Measurements from ENCODE around the gene SIRT4.
"Not testable (repeated sequence)": the region's sequence is repeated elsewhere in the genome, so short reads cannot be mapped to it uniquely, and the experiment has no call there.

Gene SIRT4, protein sequence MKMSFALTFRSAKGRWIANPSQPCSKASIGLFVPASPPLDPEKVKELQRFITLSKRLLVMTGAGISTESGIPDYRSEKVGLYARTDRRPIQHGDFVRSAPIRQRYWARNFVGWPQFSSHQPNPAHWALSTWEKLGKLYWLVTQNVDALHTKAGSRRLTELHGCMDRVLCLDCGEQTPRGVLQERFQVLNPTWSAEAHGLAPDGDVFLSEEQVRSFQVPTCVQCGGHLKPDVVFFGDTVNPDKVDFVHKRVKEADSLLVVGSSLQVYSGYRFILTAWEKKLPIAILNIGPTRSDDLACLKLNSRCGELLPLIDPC

DNA sequence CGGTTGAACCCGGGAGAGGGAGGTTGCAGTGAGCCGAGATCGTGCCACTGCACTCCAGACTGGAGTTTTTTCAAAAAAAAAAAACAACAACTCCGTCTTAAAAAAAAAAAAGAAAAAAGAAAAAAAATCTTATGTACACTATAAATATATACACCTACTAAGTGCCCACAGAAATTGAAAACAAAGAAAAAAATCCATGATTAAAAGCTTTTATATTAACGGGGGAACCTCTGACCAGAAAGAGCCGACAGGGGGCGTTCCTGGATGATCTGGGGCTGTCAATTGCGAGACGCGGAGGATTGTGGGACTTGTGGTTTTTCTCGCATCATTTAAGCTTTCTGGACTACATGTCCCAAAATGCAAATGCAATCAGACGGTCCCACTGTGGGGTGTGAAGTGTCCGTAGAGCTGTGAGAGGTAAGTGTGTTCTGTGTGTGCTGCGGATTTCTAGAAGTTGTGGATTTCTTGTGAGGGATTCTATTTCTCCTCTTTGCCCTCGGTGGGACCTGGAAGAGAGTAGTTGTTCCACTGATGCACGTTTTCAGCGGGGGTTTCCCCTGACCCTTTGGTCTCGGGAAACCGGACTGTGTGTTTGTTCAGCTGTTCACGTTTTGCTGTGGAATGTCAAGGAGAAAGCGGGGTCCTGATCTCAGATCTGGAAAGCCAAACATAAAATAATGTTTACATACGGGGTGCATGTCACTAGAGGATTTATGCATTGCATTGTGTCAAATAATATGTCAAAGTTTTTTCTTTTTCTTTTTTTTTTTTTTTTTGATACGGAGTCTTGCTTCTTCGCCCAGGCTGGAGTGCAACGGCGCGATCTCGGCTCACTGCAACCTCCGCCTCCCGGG is at the start of gene SIRT4:
Gene SIRT4, plus strand, starts transcription at position 360 of the 854 bp plus-strand sequence. CDS start 1,241 bp downstream, outside the sequence.
- peak; percentile 98 for DNase-seq

DNA sequence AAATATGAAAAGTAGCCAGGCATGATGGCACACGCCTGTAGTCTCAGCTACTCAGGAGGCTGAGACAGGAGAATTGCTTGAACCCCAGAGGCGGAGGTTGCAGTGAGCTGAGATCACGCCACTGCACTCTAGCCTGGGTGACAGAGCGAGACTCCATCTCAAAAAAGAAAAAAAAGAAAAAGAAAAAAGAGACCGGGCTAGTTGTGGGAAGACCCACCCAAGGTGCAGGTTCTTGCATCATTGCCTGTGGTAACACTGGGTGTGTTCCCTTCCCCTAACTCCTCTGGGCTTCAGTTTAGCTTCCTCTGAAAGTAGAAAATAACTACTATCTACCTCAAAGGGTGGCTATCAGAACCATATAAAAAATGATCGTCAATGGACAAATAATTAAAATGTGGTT is 48.8 kb upstream of the SIRT4 start:
- DNase-seq: not testable (repeated sequence)

DNA sequence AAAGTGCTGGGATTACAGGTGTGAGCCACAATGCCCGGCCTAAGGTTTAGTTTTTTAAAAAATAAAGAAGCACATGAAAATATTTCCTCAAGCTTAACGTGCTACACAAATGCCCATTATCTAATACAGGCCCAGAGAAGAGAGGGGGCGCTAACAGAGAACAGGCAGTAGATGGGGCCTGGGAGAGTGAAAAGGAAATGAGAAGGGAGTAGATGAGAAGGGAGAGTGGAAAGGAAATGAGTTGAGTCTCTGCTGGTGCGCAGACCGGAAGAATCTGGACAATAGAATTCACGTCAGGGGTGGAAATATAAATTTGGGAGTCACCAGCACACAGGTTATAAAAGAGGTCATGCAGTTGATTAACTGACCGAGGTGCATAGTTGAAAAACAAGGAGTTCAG is 47.3 kb upstream of the SIRT4 start:
- DNase-seq: no peak

DNA sequence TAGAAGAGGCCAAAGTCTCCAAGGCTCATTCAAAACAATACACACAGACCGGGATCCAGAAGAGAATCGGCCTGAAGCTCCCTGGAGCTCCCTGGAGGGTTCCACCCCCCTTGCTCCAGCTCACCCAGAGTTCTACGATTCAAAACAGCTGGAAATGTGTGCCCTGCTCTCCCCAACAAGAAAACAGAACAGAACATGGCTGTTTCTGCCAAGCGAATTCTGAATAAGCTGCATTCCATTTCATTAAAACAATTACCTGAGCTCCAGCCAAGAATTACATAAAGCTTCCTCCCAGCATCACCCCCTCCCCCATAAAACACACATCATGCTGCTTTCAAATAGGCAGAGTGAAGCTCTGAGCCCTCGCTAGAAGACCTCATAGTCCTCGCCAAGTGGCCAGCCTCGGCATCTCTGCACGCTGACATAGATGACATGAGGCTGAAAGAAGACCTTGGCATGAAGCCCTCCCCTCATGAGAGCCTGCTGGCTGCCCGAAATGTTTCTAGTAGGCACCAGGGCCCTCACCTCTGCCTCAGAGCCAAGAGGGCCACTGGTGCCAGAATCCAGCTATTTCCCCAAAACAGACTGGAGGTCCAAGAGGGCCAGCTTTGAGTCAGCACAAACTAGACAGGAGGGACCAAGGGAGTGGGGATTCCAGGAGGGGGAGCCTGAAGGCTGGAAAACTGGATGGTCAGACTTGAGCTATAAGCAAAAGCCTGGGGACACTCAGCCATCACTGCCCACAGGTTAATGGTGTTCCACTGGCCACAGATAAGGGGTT is 44.9 kb upstream of the SIRT4 start:
- no peak for DNase-seq

DNA sequence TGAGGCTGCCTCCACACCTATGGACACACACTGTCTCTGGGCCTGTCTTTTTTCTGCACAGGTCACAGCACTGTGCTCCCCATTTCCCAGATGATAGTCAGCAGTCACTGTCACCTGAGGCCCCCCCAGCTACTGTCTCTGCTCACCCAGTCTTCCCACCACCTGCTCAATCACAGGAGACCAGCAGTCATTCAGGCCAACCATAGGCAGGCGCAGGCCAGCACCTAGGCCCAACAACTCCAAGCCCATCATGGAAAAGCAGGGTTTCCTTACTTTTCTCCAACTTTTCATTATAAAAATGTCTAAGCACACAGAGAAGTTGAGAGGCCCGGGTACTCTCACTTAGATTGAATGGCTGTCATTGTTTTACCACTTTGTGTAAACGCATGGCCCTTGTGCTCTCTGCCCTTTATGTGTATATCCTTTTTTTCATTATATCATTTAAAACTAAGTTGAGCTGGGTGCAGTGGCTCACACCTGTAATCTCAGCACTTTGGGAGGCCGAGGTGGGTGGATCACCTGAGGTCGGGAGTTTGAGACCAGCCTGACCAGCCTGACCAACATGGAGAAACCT is 43.7 kb upstream of the SIRT4 start:
- DNase-seq: no peak

DNA sequence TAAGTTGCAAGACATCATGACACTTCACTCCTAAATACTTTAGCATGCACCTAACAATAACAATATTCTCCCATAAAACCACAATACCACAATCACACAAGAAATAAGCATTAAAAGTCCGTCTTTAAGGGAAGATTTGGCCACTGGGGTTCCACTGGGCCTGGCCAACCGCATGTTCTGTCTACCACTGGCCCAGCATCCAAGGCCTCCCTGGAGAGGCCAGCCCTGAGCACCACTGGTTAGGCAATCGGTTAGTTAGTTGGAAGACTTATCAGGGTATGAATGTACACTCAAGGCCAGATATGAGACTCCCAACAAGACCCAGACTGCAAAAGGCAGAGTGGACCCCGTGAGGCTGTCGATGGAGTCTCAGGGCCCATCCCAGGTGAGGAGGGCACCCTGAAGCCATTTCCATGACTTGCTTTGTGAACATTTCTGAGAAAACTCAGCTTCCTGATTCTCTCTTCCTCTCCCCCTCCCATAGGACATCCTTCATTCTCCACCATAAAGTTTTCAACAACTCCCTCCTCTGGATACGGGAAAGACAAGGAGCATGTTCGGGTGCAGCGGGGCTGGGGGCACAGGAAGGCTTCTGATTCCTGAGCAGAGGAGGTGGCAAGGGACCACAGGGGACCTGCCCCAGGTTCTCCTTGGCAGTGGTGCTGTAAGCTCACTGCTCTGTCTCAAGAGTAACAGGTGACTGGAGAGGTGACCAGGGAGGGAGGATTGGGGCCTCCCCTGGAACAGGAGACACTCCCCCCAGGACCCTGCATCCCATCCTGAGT is 42.5 kb upstream of the SIRT4 start:
- no peak for DNase-seq

DNA sequence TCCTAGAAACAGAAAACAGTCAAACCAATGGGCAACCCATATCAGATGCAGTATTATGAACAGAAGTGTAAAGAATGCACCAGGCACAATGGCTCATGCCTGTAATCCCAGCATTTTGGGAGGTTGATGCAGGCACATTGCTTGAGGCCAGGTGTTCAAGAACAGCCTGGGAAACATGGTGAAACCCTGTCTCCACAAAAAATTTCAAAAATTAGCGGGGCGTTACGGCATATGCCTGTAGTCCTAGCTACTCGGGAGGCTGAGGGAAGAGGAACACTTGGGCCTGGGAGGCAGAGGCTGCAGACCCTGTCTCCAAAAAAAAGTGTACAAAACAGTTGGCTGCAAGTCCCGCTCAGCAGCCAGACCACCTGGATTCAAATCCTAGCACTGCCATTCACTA is 41.5 kb upstream of the SIRT4 start:
- no peak for DNase-seq

DNA sequence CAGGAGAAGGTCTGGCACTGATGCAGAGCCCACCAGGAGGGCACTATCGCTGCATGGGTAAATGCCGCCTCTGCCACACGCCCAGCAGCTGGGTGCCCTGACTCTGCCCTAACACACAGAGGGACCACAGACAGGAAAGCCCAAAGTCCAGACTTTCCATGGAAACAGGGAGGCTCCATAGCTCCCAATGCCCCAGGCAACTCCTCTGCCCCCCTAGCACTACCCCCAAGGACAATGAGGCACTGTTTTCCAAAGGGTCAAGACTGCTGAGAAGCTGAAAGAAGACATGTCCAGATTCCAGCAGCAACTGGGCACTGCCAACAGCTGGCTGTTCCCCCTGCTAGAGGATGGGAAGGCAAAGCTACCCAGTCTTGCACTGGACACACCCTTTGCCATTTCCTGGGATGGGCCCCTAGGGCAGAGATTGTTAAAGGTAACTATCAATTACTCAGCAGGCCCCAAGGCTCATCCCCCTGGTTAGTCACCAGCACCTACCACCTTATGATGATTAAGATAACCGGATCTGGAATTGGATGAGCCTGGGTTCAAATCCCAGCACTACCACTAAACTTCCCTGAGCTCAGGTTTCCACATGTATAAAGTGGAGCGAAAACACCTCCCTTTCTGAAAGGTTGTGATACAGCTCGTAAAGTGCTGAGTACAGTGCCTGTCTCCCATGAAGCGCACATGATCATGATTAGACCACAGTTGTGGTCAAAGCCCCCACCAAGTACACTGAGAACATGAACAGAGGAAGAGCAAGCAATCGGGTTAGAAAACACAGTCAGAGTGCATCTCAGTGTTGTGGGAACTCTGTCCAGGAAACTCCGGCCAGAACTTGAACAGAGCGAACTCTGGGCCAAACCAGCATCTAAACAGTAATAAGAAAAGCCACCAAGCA is 39.9 kb upstream of the SIRT4 start:
- DNase-seq: no peak

DNA sequence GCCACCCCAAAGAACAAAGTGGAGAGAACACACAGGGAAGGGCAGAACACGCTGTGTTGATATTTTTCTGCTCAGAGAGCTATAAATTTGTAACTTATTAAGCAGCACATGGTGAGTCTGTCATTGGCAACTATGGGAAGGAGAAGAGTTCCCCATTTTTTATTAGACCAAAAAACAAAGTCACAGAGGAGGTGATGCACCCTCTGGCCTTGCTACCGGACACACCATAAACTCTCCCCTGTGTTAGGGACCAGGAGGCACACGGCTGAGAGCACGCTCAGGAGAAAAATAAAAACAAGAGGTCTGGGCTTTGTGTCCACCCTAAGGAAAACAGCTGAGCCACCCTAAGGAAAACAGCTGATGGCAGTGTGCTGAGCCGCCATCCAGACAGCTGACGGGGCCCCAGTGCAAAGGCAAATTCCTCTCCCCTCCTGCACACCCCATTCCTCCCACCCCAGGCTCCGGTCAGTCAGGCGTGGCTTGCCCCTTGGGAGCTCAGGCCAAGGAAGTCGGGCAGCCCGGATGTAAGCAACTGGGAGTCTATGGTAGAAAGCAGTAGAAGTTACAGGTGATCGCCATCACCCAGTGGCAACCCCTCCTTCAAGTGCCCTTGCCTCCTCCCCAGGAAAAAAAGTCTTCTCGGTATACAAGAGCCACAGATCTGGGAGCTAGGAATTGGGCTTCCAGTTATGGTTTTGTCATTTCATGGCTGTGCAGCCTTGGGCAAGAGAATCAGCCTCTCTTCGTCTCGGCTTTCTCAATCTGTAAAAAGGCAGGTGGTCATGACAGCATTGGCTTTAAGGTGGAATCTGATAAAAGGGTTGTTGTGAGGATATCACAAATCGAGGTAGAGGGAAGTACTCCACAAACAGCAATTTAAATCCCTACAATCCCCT is 39.0 kb upstream of the SIRT4 start:
- DNase-seq: no peak

DNA sequence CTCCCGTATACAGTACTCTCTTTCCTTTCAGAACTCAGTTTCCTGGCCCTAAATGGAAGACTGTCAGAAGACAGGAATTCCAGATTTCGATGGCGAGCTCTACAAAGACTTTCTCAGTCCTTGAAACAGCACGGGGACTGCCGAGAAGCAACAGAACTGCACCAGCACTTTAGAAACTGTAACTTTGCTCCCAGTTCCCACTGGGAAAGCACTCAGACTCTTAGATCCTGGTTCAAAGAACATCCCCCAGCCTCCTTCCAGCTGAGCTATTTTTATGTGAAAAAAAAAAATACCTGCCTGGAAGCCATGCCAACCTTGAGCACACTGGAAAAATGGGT is 38.4 kb upstream of the SIRT4 start:
- DNase-seq: no peak

DNA sequence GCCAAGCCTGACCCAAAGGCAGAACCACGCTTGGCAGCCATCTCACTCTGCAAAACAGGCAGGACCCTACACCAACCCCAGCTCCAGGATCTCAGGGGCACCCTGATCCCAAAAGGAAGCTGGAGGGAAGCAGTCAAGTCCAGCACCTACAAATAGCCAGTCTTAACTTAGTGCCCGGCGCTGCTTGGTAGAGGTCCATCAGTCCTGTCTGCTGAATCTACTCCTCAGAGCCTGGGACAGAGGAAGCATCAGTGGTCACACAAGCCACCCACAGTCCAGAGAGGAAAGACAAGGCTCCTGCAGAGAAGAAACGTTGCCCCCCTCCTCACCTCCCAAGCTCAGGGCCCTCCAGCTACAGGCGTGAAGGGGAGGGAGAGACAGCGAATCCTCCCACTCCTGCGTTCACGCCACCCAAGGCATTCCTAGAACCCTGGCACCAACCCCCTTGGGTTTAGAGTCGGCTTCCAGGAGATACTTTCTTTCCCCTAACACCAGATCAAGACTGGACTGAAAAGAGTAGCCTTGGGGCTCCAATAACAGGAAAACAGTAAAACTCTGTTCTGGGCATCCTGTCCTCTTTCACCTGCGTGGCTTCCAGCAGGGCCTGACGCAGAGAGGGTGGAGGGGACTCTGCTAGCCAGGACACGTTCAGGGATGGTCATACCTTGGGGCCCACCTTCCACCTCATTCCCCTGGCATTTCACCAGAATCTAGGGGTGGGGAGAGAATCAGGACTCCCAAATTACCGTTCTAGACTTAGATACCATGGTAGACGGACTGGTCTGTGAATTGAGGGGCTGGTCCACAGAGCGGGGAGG is 37.8 kb upstream of the SIRT4 start:
- no peak for DNase-seq

DNA sequence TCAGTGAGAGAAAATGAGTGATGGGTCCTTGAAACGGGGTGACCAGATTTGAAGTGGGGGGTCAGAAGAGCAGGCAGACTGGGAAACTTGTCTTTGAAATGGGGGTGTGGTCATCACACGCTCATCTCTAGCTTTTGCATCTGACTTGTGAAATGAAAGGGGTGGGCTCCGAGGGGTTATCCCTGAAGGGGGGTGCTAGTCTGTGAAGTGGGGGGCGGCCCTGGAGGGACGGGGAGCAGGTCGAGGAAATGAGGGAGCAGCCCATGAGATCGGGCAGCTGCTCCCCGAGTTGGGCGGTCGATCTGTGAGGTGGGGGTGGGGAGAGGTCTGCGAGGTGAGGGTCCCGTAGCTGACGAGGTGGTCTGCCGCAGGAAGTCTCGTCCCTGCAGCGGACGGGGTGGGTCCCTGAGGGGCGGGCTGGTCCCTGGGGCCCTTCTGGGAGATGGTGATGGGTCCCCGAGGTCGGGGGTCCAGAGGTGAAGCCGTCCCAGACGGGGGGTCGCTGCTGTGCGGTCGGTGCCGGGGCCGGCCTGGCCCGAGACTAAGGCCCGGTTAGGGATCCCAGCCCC is 37.1 kb upstream of the SIRT4 start:
- no peak for DNase-seq

DNA sequence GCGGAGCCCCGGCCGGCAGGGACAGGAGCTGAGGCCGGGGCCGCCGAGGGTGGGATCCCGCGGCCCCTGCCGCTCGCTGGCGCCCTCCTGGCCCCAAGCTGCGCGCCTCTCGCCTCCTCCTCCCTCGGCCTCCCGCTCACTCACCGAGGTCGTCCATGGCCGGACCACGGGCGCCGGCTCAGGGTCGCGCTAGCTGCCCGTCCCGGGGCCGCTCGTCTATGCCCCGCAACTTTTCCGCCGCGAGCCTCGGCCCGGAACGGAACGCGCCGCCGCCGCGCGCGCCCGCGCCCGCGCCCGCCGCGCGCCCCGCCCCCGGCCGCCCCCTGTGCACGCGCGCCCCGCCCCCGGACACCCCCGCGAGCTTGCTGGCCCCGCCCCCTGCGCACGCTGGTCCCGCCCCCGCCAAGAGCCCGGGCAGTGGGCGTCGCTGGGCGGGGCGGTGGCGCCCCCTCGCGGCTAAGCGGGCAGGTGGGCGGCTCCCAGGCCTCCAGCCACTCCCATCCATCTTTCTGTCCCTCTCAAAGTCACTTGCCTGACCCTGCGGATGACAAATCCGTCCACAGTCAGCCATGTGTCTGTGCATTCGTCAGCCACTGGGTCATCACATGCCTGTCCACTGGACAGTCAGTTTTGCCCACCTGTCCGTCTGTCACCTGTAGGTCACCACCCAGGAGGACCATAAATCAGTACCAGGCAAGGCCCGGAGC is 36.5 kb upstream of the SIRT4 start, which contains the start of gene PXN:
Gene PXN, minus strand, starts transcription at position 258 of the 707 bp plus-strand sequence. Its CDS starts 101 bp downstream, at position 157.
- DNase-seq: peak; percentile 81

DNA sequence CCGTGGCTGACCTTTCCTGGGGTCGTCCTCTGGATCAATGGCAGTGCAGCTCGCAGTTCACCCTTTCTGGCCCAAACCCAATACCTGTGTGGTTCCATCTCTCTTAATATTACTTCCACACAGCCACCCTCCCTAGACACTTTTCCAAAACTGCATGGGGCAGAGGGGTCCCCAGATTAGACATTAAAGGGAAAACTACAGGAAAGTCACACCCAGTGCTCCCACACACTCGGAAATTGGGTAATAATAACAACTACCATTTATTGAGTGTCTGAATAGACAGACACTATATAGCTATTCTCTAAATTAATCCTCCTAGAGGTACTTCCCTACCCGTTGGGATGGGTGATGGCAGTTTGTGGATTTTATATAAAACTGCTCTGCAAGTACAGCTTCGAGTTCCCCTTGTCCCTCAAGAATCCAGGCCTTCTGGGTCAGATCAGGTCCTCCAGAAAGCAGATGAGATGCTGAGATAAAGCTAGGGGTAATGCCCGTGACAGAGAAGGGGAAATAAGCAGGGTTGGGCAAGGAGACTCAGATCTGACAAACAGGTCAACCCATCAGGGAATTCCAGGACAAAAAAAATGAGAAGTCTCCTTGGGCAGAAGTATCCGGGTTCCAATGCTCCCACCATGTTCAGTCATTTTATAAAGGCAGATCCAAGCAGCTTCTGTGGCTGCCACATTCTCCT is 35.8 kb upstream of the SIRT4 start:
- no peak for DNase-seq

DNA sequence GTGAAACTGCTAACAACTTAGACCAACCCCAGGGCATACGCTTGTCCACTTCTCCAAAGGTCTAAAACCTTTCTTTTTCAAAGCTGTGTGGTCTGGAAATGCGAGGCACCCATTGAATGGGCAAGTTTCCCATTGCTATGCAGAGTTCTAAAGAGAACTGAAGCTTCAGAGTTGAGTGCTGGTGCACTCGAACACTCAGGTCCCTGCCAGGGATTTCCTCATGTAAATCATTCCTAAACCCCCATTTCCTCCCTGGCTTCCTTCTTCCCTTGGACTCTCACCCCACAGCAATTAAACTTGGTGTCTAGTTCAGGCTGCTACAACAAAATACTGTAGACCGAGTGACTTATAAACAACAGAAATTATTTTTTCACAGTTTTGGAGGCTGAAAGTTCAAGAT is 34.4 kb upstream of the SIRT4 start:
- no peak for DNase-seq

DNA sequence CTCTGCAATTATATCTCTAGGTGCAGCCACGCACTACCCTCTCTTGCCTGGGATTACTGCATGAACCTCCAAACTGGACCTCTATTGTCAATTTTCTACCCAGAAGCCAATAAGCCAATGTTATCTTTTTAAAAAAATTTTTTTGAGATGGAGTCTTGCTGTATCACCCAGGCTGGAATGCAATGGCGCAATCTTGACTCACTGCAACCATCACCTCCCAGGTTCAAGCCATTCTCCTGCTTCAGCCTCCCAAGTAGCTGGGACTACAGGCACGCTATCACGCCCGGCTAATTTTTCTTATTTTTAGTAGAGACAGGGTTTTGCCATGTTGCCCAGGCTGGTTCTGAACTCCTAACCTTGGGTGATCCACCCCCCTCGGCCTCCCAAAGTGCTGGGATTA is 25.4 kb upstream of the SIRT4 start:
- no peak for DNase-seq
